Endothelial cell of umbilical vein (primary cell): ENCODE measurements around the gene PARD3B. TPM values are rescaled to one million over a fixed set of nuclear protein-coding genes. Genes with fewer than 3 reads are reported as not detected.

ENCODE experiments used
- BruUV-seq: library from RNA; stranded (reverse); fragments of 400-500 nt; replicated peaks from 2 replicates; lab custom pipeline; 2021; lab: Mats Ljungman, UMichigan
- CTCF ChIA-PET: fragments of 300-600, 350-600 bp; sonication (Branson Sonifier 250); formaldehyde crosslinking; loops from one replicate; lab custom pipeline; 2021; ENCODE audit warnings: antibody characterized with exemption, inconsistent platforms; lab: Charles Lee
- POLR2A ChIA-PET: fragments of 300-600, 350-600 bp; sonication (Branson Sonifier 250); formaldehyde crosslinking; loops from one replicate; lab custom pipeline; 2021; ENCODE audit warnings: antibody characterized with exemption, inconsistent platforms; lab: Charles Lee
- DNase-seq: peaks from one replicate; pipeline ENCODE4 v3.0.0-alpha.2; 2011; ENCODE audit warnings: low read depth, low spot score
- FAIRE-seq: peaks from 2 replicates; lab custom pipeline; 2011; peaks lifted over from hg19 to GRCh38; lab: Jason Lieb, UNC
- H2AFZ ChIP-seq: 2 replicates; pipeline ENCODE4 v1.6.0; 2012; ENCODE audit warnings: low read depth, low read length, control low read depth, inconsistent platforms
- H3K27ac ChIP-seq: 2 replicates; pipeline ENCODE4 v1.5.1; 2011; ENCODE audit warnings: low read depth, mild to moderate bottlenecking, control low read depth, low read length, moderate library complexity; ENCODE audit not compliant: insufficient read depth
- H3K27me3 ChIP-seq, 2 experiments: 2 replicates each; pipeline versions ENCODE4 v1.6.0 to v1.6.1; 2011; ENCODE audit warnings: low read length in 2 of 2, mixed read lengths in 1 of 2; ENCODE audit not compliant: control insufficient read depth in 2 of 2, insufficient read depth in 2 of 2
- H3K36me3 ChIP-seq, 2 experiments: 2 replicates in 1 of 2; 3 replicates in 1 of 2; pipeline ENCODE4 v1.5.1; 2011; ENCODE audit warnings: low read length in 2 of 2, mild to moderate bottlenecking in 1 of 2, moderate library complexity in 1 of 2; ENCODE audit not compliant: control insufficient read depth in 2 of 2, insufficient read depth in 2 of 2; ENCODE audit errors: extremely low read depth in 1 of 2
- H3K4me1 ChIP-seq: 3 replicates; pipeline ENCODE4 v1.5.1; 2011; ENCODE audit warnings: mild to moderate bottlenecking, low read length; ENCODE audit not compliant: control insufficient read depth, insufficient read depth; ENCODE audit errors: extremely low read depth
- H3K4me2 ChIP-seq: 2 replicates; pipeline ENCODE4 v1.6.1; 2011; ENCODE audit warnings: low read length, control low read depth, mixed read lengths; ENCODE audit not compliant: insufficient read depth
- H3K4me3 ChIP-seq, 3 experiments: fragments of 200-600 bp in 1 of 3; sonication (generic), shearing (Covaris generic) in 1 of 3; replicated peaks in 1 of 3; 2 replicates each; pipeline ENCODE4 v1.5.1; 2011 to 2016; ENCODE audit warnings: control low read depth in 3 of 3, low read length in 3 of 3, mild to moderate bottlenecking in 2 of 3, inconsistent platforms in 1 of 3, low read depth in 1 of 3, moderate library complexity in 1 of 3; ENCODE audit not compliant: insufficient read depth in 1 of 3
- H3K79me2 ChIP-seq: 2 replicates; pipeline ENCODE4 v1.6.0; 2012; ENCODE audit warnings: low read length, inconsistent platforms; ENCODE audit not compliant: control insufficient read depth, insufficient read depth
- H3K9ac ChIP-seq: replicated peaks from 2 replicates; pipeline ENCODE3; 2011; ENCODE audit warnings: low read length, control low read depth; ENCODE audit not compliant: insufficient read depth; ENCODE audit errors: extremely low read depth
- H3K9me1 ChIP-seq: replicated peaks from 3 replicates; pipeline ENCODE4 v1.6.0; 2011; ENCODE audit warnings: mild to moderate bottlenecking, low read length; ENCODE audit not compliant: control insufficient read depth, insufficient read depth; ENCODE audit errors: extremely low read depth
- H3K9me3 ChIP-seq: replicated peaks from 2 replicates; pipeline ENCODE4 v1.5.1; 2012; ENCODE audit warnings: low read length, inconsistent platforms; ENCODE audit not compliant: control insufficient read depth, insufficient read depth
- H4K20me1 ChIP-seq: replicated peaks from 2 replicates; pipeline ENCODE3; 2011; ENCODE audit warnings: mild to moderate bottlenecking, low read length; ENCODE audit not compliant: control insufficient read depth, insufficient read depth; ENCODE audit errors: extremely low read depth
- FOS ChIP-seq: IDR thresholded peaks from 2 replicates; pipeline ENCODE4 v1.6.1; 2011; ENCODE audit warnings: mild to moderate bottlenecking, low read length, moderate library complexity, borderline replicate concordance; ENCODE audit not compliant: insufficient read depth
- GATA2 ChIP-seq: IDR thresholded peaks from 2 replicates; pipeline ENCODE4 v1.7.0; 2011; ENCODE audit warnings: low read depth, mild to moderate bottlenecking, moderate library complexity, mixed read lengths, low read length; ENCODE audit not compliant: insufficient read length, insufficient read depth
- JUN ChIP-seq: IDR thresholded peaks from 2 replicates; pipeline ENCODE4 v1.6.1; 2011; ENCODE audit warnings: borderline replicate concordance, low read depth; ENCODE audit not compliant: insufficient read length, insufficient read depth
- MYC ChIP-seq: IDR thresholded peaks from one replicate; pipeline ENCODE4 v1.6.1; 2011; ENCODE audit warnings: mild to moderate bottlenecking, low read depth, low read length
- POLR2A ChIP-seq: IDR thresholded peaks from 2 replicates; pipeline ENCODE4 v1.6.1; 2012; ENCODE audit warnings: low read depth, mild to moderate bottlenecking, control low read depth, low read length
- POLR2AphosphoS5 ChIP-seq: IDR thresholded peaks from 2 replicates; pipeline ENCODE4 v1.6.1; 2012; ENCODE audit warnings: low read depth, mild to moderate bottlenecking, control low read depth, low read length, moderate library complexity; ENCODE audit not compliant: insufficient read depth
- dilution Hi-C: fragments of 300-500 bp; cut with MboI; formaldehyde crosslinking; loops from one replicate; pipeline ENCODE4 v1.15.0; 2019; ENCODE audit warnings: low sequenced_read_pairs; ENCODE audit not compliant: extremely low pct_ligation_motif_present
- intact Hi-C: fragments of 100-400 bp; cut with micrococcal nuclease; formaldehyde crosslinking; loops from one replicate; pipeline ENCODE4 v1.10.0; 2022
- polyA plus RNA-seq, 4 experiments: library from polyadenylated mRNA; depleted of rRNA in 3 of 4; stranded (reverse) in 3 of 4; unstranded in 1 of 4; fragments of >200 nt; gene quantifications; 2 replicates each; pipeline versions ENCODE4 v1.2.1 to v1.2.3, GENCODE V29; 2011 to 2012; ENCODE audit warnings: missing spikeins in 1 of 4
- total RNA-seq: library from RNA; stranded (reverse); gene quantifications from 2 replicates; pipeline ENCODE4 v1.2.3, GENCODE V29; 2021
- TF ChIP-seq, protein P1 (sequence below), 2 donors: IDR thresholded peaks; 1 replicate in 1 of 2; 2 replicates in 1 of 2; pipeline ENCODE4 v1.5.1; 2011; ENCODE audit warnings: low read length in 2 of 2, mild to moderate bottlenecking in 2 of 2, moderate library complexity in 2 of 2, control low read depth in 1 of 2, inconsistent platforms in 1 of 2, low read depth in 1 of 2; ENCODE audit not compliant: insufficient read depth in 1 of 2; ENCODE audit errors: extremely low read depth in 1 of 2
- TF ChIP-seq, protein P2 (sequence below): IDR thresholded peaks from 2 replicates; pipeline ENCODE4 v1.6.1; 2011; ENCODE audit not compliant: insufficient read depth, insufficient read length

PARD3B gene
- total and polyA plus RNA-seq, 2 donors (not counting 3 experiments of a cell fraction or from before 2014, with no cell fraction given) = 2.2 to 30.9 TPM

DNA sequence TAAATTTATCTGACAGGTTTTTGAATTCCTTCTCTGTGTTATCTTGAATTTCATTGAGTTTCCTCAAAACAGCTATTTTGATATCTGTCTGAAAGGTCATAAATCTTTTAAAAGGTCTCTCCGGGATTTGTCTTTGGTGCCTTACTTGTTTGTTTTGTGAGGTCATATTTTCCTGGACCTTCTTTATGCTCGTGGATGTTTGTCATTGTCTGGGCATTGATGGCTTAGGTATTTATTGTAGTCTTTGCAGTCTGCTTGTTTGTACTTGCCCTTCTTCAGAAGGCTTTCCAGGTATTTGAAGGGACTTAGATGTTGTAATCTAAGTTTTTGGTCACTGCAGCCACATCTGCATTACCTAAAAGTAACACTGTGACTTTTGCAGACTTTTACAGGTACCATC, 355.2 kb downstream of the PARD3B start:
- TF ChIP-seq, protein P1, sequence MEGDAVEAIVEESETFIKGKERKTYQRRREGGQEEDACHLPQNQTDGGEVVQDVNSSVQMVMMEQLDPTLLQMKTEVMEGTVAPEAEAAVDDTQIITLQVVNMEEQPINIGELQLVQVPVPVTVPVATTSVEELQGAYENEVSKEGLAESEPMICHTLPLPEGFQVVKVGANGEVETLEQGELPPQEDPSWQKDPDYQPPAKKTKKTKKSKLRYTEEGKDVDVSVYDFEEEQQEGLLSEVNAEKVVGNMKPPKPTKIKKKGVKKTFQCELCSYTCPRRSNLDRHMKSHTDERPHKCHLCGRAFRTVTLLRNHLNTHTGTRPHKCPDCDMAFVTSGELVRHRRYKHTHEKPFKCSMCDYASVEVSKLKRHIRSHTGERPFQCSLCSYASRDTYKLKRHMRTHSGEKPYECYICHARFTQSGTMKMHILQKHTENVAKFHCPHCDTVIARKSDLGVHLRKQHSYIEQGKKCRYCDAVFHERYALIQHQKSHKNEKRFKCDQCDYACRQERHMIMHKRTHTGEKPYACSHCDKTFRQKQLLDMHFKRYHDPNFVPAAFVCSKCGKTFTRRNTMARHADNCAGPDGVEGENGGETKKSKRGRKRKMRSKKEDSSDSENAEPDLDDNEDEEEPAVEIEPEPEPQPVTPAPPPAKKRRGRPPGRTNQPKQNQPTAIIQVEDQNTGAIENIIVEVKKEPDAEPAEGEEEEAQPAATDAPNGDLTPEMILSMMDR (IDR thresholded peaks at IDR 0.05; ENCODE audit: extremely low read depth in 1 of 2, insufficient read depth in 1 of 2, low read depth in 1 of 2, low read length in 2 of 2) = no peak
- TF ChIP-seq MYC (no peak), GATA2 (no peak), JUN (peak; percentile 48), POLR2A (no peak), POLR2AphosphoS5 (no peak), FOS (no peak)
- TF ChIP-seq, protein P2, sequence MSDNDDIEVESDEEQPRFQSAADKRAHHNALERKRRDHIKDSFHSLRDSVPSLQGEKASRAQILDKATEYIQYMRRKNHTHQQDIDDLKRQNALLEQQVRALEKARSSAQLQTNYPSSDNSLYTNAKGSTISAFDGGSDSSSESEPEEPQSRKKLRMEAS = no peak
- intact Hi-C loops (no loop called here), dilution Hi-C loops (no loop called here)
- ChIA-PET POLR2A (no interaction called here), CTCF (interaction anchor here (1.3 kb wide), 1 partner anchor 62 kb away, joined by 3 read pairs; no protein-coding TSS in a partner anchor)
- no TSS peak for BruUV-seq
- no peak overlapping the region for H3K4me3 ChIP-seq
- no peaks in the 10 kb centered on the region for H3K79me2 ChIP-seq
- DNase-seq (peak; percentile 74), FAIRE-seq (no peak)
- no peaks in the 10 kb centered on the region for H3K9me3 ChIP-seq
- H3K4me1 ChIP-seq = peaks cover 13% of the 10 kb centered on the region
- peak overlapping the region; percentile 38 for H3K27ac ChIP-seq
- H3K36me3 ChIP-seq = no peaks in the 10 kb centered on the region
- H3K9me1 ChIP-seq = no peaks in the 10 kb centered on the region
- peak overlapping the region; percentile 30 for H3K4me2 ChIP-seq
- no peak overlapping the region for H2AFZ ChIP-seq
- H3K27me3 ChIP-seq = no peaks in the 10 kb centered on the region
- no peak overlapping the region for H3K9ac ChIP-seq
- H4K20me1 ChIP-seq = no peaks in the 10 kb centered on the region
